Peyer's patch (tissue), 4 donors: Measurements from ENCODE around the gene DCLK2. TPM values are rescaled to one million over a fixed set of nuclear protein-coding genes. Genes with fewer than 3 reads are reported as not detected.

Experiments used
- DNase-seq, 3 donors: peaks; one replicate each; pipeline ENCODE4 v3.0.0-alpha.2; 2017 to 2019
- H3K27ac ChIP-seq, 4 donors: fragments of 200-600 bp; sonication (generic); one replicate each; pipeline ENCODE4 v1.5.1; 2016 to 2019
- H3K27me3 ChIP-seq, 2 donors: fragments of 200-600 bp; sonication (generic); one replicate each; pipeline ENCODE4 v1.5.1; 2019
- H3K36me3 ChIP-seq, 3 donors: fragments of 200-600 bp; sonication (generic); one replicate each; pipeline ENCODE4 v1.5.1; 2016 to 2019
- H3K4me1 ChIP-seq, 4 donors: fragments of 200-600 bp; sonication (generic); one replicate each; pipeline ENCODE4 v1.5.1; 2016 to 2019
- H3K4me3 ChIP-seq, 4 donors: fragments of 200-600 bp; sonication (generic); 1 replicate in 3 of 4; 2 replicates in 1 of 4; pipeline ENCODE4 v1.5.1; 2016 to 2019; ENCODE audit warnings: mild to moderate bottlenecking in 1 of 4
- H3K9me3 ChIP-seq, 4 donors: fragments of 200-600 bp; sonication (generic); one replicate each; pipeline ENCODE4 v1.5.1; 2016 to 2019; ENCODE audit warnings: mild to moderate bottlenecking in 1 of 4
- POLR2A ChIP-seq, 2 donors: fragments of 450-650 bp; IDR thresholded peaks; one replicate each; pipeline ENCODE4 v1.5.1; 2017; ENCODE audit warnings: antibody characterized with exemption in 2 of 2, mild to moderate bottlenecking in 2 of 2, moderate library complexity in 2 of 2
- total RNA-seq, 4 donors: library from RNA; depleted of rRNA; stranded (reverse); fragments of >200 nt; gene quantifications; one replicate each; pipeline ENCODE4 v1.1.0, GENCODE V29; 2016
- TF ChIP-seq, protein P1 (sequence below), 6 experiments: fragments of 450-650 bp in 4 of 6; fragments of 200-600 bp in 2 of 6; sonication (generic) in 1 of 6; IDR thresholded peaks; one replicate each; pipeline ENCODE4 v1.5.1; 2017 to 2019; ENCODE audit warnings: antibody characterized with exemption in 6 of 6, mild to moderate bottlenecking in 3 of 6, moderate library complexity in 1 of 6

DCLK2 gene
- total RNA-seq, 4 donors from 2014 or later = 2.1 to 12.4 (median 3.1) TPM

DNA sequence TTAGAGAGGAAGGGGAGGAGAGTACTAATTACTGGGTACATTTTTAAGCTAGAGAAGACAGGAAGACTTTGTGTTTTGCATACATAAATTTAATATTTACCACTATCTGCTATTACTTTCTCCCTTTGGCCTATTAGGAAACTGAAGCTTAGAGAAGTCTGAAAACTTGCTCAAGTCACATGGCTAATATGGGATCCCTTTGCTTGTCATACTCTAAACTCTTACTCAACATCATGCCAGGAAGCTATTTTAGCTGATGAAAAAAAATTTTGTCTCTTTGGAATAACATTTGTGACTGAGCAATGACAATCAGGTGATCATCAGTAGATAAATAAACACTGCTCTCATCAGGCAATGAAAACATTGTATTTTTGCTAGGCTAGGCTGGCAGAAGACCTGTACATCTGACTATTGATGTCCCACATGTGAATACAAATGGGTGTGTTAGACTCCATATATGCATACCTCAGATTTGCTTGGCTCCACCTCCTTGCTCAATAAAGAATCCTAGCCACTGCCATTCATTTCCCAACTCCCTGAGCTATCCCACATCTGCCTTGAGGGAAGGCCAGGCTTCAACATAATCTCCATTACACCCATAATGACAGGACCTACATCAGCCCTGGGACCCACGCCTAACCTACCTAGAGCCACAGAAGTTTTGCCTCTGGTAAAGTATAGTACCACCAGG lies 17.0 kb upstream of the DCLK2 start:
- no peaks in the 10 kb centered on the region for H3K27me3 ChIP-seq
- no peak overlapping the region for H3K4me3 ChIP-seq
- H3K9me3 ChIP-seq = no peaks in the 10 kb centered on the region
- no peaks in the 10 kb centered on the region for H3K4me1 ChIP-seq
- TF ChIP-seq POLR2A (IDR thresholded peaks at IDR 0.05) = no peak
- TF ChIP-seq, protein P1, sequence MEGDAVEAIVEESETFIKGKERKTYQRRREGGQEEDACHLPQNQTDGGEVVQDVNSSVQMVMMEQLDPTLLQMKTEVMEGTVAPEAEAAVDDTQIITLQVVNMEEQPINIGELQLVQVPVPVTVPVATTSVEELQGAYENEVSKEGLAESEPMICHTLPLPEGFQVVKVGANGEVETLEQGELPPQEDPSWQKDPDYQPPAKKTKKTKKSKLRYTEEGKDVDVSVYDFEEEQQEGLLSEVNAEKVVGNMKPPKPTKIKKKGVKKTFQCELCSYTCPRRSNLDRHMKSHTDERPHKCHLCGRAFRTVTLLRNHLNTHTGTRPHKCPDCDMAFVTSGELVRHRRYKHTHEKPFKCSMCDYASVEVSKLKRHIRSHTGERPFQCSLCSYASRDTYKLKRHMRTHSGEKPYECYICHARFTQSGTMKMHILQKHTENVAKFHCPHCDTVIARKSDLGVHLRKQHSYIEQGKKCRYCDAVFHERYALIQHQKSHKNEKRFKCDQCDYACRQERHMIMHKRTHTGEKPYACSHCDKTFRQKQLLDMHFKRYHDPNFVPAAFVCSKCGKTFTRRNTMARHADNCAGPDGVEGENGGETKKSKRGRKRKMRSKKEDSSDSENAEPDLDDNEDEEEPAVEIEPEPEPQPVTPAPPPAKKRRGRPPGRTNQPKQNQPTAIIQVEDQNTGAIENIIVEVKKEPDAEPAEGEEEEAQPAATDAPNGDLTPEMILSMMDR (IDR thresholded peaks at IDR 0.05) = no peak
- DNase-seq = no peak
- no peaks in the 10 kb centered on the region for H3K36me3 ChIP-seq
- no peak overlapping the region for H3K27ac ChIP-seq

DNA sequence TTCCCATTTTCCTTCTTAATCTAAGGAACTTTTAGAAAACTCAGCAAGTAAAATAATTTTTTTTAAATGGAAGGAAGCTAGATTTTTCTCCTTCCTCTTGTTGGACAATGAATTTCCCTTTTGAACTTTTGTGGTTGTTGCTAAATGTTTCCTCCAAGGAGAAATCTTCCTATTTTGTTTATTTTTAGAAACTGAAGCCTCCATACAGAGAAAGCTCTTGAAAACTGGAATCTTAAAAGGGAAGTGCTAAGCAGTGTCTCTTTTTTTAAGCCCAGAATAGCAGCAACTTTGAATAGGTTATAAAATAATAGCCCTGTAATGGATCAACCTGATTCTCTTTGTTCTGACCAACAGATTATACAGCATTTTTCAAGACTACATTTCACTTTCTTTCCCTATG lies 15.1 kb upstream of the DCLK2 start:
- Histone ChIP-seq H3K4me1 (no peaks in the 10 kb centered on the region), H3K4me3 (no peak overlapping the region), H3K9me3 (no peaks in the 10 kb centered on the region), H3K27me3 (no peaks in the 10 kb centered on the region), H3K36me3 (no peaks in the 10 kb centered on the region), H3K27ac (no peak overlapping the region)
- no peak for DNase-seq
- no peak for TF ChIP-seq POLR2A (IDR thresholded peaks at IDR 0.05)
- TF ChIP-seq, protein P1 (IDR thresholded peaks at IDR 0.05) = no peak

DNA sequence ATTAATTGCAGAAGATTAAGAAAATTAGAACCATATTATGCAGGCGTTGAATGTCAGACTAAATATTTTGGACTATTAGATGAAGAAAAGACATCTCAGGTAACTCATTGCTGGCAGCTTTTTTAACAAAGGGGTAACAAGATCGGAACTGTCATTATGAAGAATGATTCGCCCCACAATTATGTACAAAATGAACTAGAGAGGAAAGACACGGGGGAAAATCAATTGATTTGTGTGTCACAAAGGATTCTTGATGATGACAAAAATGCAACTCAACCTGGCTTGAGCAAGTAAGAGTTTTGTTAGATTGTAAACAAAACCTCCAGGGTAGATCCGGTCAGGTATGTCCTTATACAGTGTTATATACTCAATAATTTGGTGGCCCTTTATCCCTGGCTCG lies 12.5 kb upstream of the DCLK2 start:
- no peaks in the 10 kb centered on the region for H3K9me3 ChIP-seq
- H3K36me3 ChIP-seq = no peaks in the 10 kb centered on the region
- no peak for DNase-seq
- no peaks in the 10 kb centered on the region for H3K4me1 ChIP-seq
- H3K27me3 ChIP-seq = no peaks in the 10 kb centered on the region
- no peak overlapping the region for H3K4me3 ChIP-seq
- H3K27ac ChIP-seq = no peak overlapping the region
- TF ChIP-seq, protein P1 (IDR thresholded peaks at IDR 0.05) = no peak
- no peak for TF ChIP-seq POLR2A (IDR thresholded peaks at IDR 0.05)

DNA sequence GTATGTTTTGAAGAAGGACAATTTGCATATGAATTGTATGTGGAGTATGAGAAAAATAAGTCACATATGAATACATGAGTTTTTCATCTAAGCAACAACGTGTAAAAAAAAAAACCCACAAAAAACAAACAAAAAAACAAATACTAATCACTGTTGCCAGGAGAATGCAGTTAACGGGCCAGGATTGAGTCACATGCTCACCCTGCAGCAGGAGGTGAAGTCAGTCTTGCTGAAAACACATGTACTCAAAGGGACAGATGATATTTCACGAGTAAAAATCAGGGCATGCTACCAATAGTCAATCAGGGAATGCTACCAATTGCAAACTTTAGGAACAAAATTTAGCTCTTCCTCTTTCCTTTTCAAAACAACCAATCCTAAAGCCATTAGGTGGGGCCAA lies 10.4 kb upstream of the DCLK2 start:
- TF ChIP-seq POLR2A (IDR thresholded peaks at IDR 0.05) = no peak
- TF ChIP-seq, protein P1 (IDR thresholded peaks at IDR 0.05) = no peak
- DNase-seq = no peak
- no peaks in the 10 kb centered on the region for H3K36me3 ChIP-seq

DNA sequence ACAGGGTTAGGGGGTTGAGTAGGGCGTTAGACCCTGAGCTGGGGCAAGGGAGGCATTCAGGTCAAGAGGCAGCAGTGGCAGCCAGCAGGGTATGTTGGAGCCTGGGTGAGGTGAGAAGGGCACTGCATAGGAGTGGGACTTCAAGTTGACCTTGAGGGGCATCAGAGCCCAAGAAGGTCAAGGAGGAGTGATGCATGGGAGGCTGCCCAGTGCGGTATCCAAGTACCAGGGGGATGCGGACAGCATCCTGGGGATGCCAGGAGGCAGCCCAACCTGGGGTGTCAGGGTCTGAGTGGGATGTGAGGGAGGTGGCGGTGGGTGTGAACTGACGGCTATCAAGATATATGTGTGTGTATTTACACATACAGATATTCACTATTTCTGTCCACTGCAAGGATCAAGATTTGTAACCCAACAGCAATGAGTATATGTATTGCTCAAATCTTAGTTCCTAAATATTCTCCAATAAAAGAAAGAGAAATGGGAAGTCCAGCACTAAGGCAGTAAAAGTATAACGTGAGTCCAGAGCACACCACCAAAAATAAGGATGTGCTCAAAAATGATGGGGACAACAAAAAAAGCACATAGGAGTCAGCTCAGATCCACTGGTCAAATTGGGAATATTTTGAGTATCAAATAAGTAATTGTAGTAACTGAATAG lies 9.8 kb upstream of the DCLK2 start:
- no peak for TF ChIP-seq POLR2A (IDR thresholded peaks at IDR 0.05)
- TF ChIP-seq, protein P1 (IDR thresholded peaks at IDR 0.05) = no peak
- Histone ChIP-seq H3K9me3 (no peaks in the 10 kb centered on the region), H3K4me3 (no peak overlapping the region), H3K27me3 (no peaks in the 10 kb centered on the region), H3K4me1 (no peaks in the 10 kb centered on the region), H3K27ac (no peak overlapping the region), H3K36me3 (no peaks in the 10 kb centered on the region)
- DNase-seq = no peak

More for the DNA sequence above, 10.4 kb upstream of the DCLK2 start:
- H3K4me3 ChIP-seq = no peak overlapping the region
- no peak overlapping the region for H3K27ac ChIP-seq
- H3K9me3 ChIP-seq = no peaks in the 10 kb centered on the region
- H3K27me3 ChIP-seq = no peaks in the 10 kb centered on the region
- H3K4me1 ChIP-seq = no peaks in the 10 kb centered on the region
